ENCODE data around the gene CNGB1.

Gene CNGB1

GRCh38 chr16:57863434-57864160, 107.3 kb downstream of the CNGB1 start:
- Histone ChIP-seq H3K27ac (ENCODE audit: low read depth, low read length, poor library complexity, severe bottlenecking) (no peak overlapping the region), H3K9ac (ENCODE audit: low read length) (no peak overlapping the region), H3K36me3 (ENCODE audit: insufficient read depth, low read length) (no peaks in the 10 kb centered on the region), H3K4me1 (ENCODE audit: insufficient read depth, low read length, severe bottlenecking) (no peaks in the 10 kb centered on the region), H3K79me2 (ENCODE audit: insufficient read depth, low read length) (no peaks in the 10 kb centered on the region), H2AFZ (ENCODE audit: low read length) (no peak overlapping the region), H3F3A (ENCODE audit: insufficient read depth, low read length) (no peaks in the 10 kb centered on the region), H3K4me3 (ENCODE audit: low read depth, low read length, poor library complexity, severe bottlenecking) (no peak overlapping the region), H3K27me3 (ENCODE audit: insufficient read depth, low read length) (no peaks in the 10 kb centered on the region), H3K9me3 (ENCODE audit: low read length) (no peaks in the 10 kb centered on the region), H3K4me2 (ENCODE audit: low read length) (no peak overlapping the region), H3K9me2 (ENCODE audit: low read depth, low read length) (no peaks in the 10 kb centered on the region), H4K20me1 (ENCODE audit: insufficient read depth, low read length) (no peaks in the 10 kb centered on the region)
- TF ChIP-seq CTCF (IDR thresholded peaks at IDR 0.05; ENCODE audit: low read length) (no peak), EZH2 (IDR thresholded peaks at IDR 0.05; ENCODE audit: borderline replicate concordance, low read length) (no peak)

GRCh38 chr16:57862698-57863433, 108.1 kb downstream of the CNGB1 start:
- Histone ChIP-seq H4K20me1 (ENCODE audit: insufficient read depth, low read length) (no peaks in the 10 kb centered on the region), H3K79me2 (ENCODE audit: insufficient read depth, low read length) (no peaks in the 10 kb centered on the region), H3K4me1 (ENCODE audit: insufficient read depth, low read length, severe bottlenecking) (no peaks in the 10 kb centered on the region), H3K9me2 (ENCODE audit: low read depth, low read length) (no peaks in the 10 kb centered on the region), H3K27me3 (ENCODE audit: insufficient read depth, low read length) (no peaks in the 10 kb centered on the region), H3K4me2 (ENCODE audit: low read length) (no peak overlapping the region), H3K9me3 (ENCODE audit: low read length) (no peaks in the 10 kb centered on the region), H2AFZ (ENCODE audit: low read length) (no peak overlapping the region), H3F3A (ENCODE audit: insufficient read depth, low read length) (no peaks in the 10 kb centered on the region), H3K4me3 (ENCODE audit: low read depth, low read length, poor library complexity, severe bottlenecking) (no peak overlapping the region), H3K36me3 (ENCODE audit: insufficient read depth, low read length) (no peaks in the 10 kb centered on the region), H3K27ac (ENCODE audit: low read depth, low read length, poor library complexity, severe bottlenecking) (no peak overlapping the region), H3K9ac (ENCODE audit: low read length) (no peak overlapping the region)
- TF ChIP-seq EZH2 (IDR thresholded peaks at IDR 0.05; ENCODE audit: borderline replicate concordance, low read length), result no peak
- no peak for TF ChIP-seq CTCF (IDR thresholded peaks at IDR 0.05; ENCODE audit: low read length)

- Histone ChIP-seq H3F3A (ENCODE audit: insufficient read depth, low read length) (no peaks in the 10 kb centered on the region), H4K20me1 (ENCODE audit: insufficient read depth, low read length) (no peaks in the 10 kb centered on the region), H3K9me3 (ENCODE audit: low read length) (no peaks in the 10 kb centered on the region), H3K36me3 (ENCODE audit: insufficient read depth, low read length) (no peaks in the 10 kb centered on the region), H3K9ac (ENCODE audit: low read length) (no peak overlapping the region), H3K4me2 (ENCODE audit: low read length) (no peak overlapping the region), H3K27ac (ENCODE audit: low read depth, low read length, poor library complexity, severe bottlenecking) (no peak overlapping the region), H3K79me2 (ENCODE audit: insufficient read depth, low read length) (no peaks in the 10 kb centered on the region), H3K27me3 (ENCODE audit: insufficient read depth, low read length) (no peaks in the 10 kb centered on the region), H3K4me1 (ENCODE audit: insufficient read depth, low read length, severe bottlenecking) (no peaks in the 10 kb centered on the region), H3K4me3 (ENCODE audit: low read depth, low read length, poor library complexity, severe bottlenecking) (no peak overlapping the region), H2AFZ (ENCODE audit: low read length) (no peak overlapping the region), H3K9me2 (ENCODE audit: low read depth, low read length) (no peaks in the 10 kb centered on the region)
- TF ChIP-seq EZH2 (IDR thresholded peaks at IDR 0.05; ENCODE audit: borderline replicate concordance, low read length) (no peak), CTCF (IDR thresholded peaks at IDR 0.05; ENCODE audit: low read length) (peak; percentile 20; the same call in 1 of the 2 replicates)
These were observed 111.6 kb downstream of the CNGB1 start for GRCh38 chr16:57859331-57859730.

Measured in OCI-LY1 (cell line).